KOPT-K1 (cell line): ENCODE results near the gene CCP110.

Experiments used
- H3K27ac ChIP-seq: fragments of 200-600 bp; sonication (generic); 2 replicates; pipeline ENCODE4 v1.5.1; 2016; ENCODE audit warnings: antibody characterized with exemption, mild to moderate bottlenecking, low read depth, low read length; ENCODE audit not compliant: poor library complexity, severe bottlenecking
- H3K36me3 ChIP-seq: fragments of 200-600 bp; sonication (generic); 2 replicates; pipeline ENCODE4 v1.5.1; 2017; ENCODE audit warnings: antibody characterized with exemption, mild to moderate bottlenecking, low read length, moderate library complexity; ENCODE audit not compliant: insufficient read depth
- H3K9me3 ChIP-seq: fragments of 200-600 bp; sonication (generic); 2 replicates; pipeline ENCODE4 v1.5.1; 2017; ENCODE audit warnings: antibody characterized with exemption, low read length, mild to moderate bottlenecking; ENCODE audit not compliant: insufficient read depth, poor library complexity, severe bottlenecking

CCP110 gene

GRCh38 chr16:19589771-19590302 lies 66.1 kb downstream of the CCP110 start:
- Histone ChIP-seq H3K9me3 (no peaks in the 10 kb centered on the region), H3K36me3 (peaks cover 64% of the 10 kb centered on the region), H3K27ac (no peak overlapping the region)

GRCh38 chr16:19595043-19595767 lies 71.5 kb downstream of the CCP110 start:
- H3K36me3 ChIP-seq, result peaks cover 89% of the 10 kb centered on the region
- no peaks in the 10 kb centered on the region for H3K9me3 ChIP-seq
- no peak overlapping the region for H3K27ac ChIP-seq

GRCh38 chr16:19598805-19599510 lies 75.2 kb downstream of the CCP110 start:
- Histone ChIP-seq H3K36me3 (peaks cover 84% of the 10 kb centered on the region), H3K27ac (no peak overlapping the region), H3K9me3 (no peaks in the 10 kb centered on the region)

DNA sequence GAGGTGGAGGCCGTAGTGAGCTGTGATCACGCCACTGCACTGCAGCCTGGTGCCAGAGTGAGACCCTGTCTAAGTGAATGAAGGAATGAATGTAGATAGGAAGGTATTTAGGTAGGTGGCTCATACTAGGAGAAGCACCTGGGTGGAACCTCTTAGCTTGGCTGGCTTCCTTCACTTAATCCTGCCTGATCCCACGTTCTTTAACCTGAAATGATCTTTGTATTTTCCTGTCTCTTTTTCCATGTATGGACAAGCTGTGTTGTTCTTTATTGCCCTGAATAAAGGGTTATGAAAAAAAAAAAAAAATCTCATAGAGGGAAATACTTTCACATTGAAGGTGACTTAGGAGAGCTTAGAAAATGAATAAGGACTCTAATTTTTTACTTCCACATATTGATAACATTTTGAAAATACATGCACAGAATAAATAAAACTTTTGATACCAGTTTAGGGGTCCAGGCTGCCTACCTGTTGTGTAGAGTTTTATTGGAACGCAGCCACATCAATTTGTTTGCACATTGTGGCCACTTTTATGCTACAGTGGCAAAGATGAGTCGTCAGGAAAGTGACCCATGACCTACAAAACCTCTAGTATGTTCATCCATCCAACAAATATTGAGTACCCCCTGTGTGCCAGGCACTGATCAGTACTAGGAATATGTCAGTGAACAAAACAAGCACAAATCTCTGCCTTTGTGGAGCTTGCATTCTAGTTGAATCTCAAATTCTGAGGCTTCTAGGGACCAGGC lies 76.4 kb downstream of the CCP110 start:
- H3K36me3 ChIP-seq, result peaks cover 84% of the 10 kb centered on the region
- no peak overlapping the region for H3K27ac ChIP-seq
- H3K9me3 ChIP-seq, result no peaks in the 10 kb centered on the region

GRCh38 chr16:19601083-19601976 lies 77.6 kb downstream of the CCP110 start:
- Histone ChIP-seq H3K27ac (no peak overlapping the region), H3K9me3 (peaks cover 8% of the 10 kb centered on the region), H3K36me3 (peaks cover 81% of the 10 kb centered on the region)
